ENCODE data around the gene NRCAM.

Gene NRCAM

GRCh38 chr7:108252177-108252576 lies 204.1 kb downstream of the NRCAM start:
- no peak for TF ChIP-seq CTCF (IDR thresholded peaks at IDR 0.05; ENCODE audit: low read depth, low read length)
- no peaks in the 10 kb centered on the region for H3K9me3 ChIP-seq (ENCODE audit: severe bottlenecking)
- H3K27ac ChIP-seq = no peak overlapping the region
- H3K27me3 ChIP-seq (ENCODE audit: insufficient read depth, low read depth, severe bottlenecking) = no peaks in the 10 kb centered on the region
- H3K4me3 ChIP-seq (ENCODE audit: low read depth, low read length) = no peak overlapping the region
- no peak for DNase-seq
- no peaks in the 10 kb centered on the region for H3K36me3 ChIP-seq

- H3K9me3 ChIP-seq (ENCODE audit: severe bottlenecking) = no peaks in the 10 kb centered on the region
- H3K36me3 ChIP-seq = no peaks in the 10 kb centered on the region
- no peak overlapping the region for H3K27ac ChIP-seq
- TF ChIP-seq CTCF (IDR thresholded peaks at IDR 0.05; ENCODE audit: low read depth, low read length) = no peak
- H3K4me3 ChIP-seq (ENCODE audit: low read depth, low read length) = no peak overlapping the region
- no peak for DNase-seq
- no peaks in the 10 kb centered on the region for H3K27me3 ChIP-seq (ENCODE audit: insufficient read depth, low read depth, severe bottlenecking)
Measured at GRCh38 chr7:108251700-108252099, 204.5 kb downstream of the NRCAM start.

- no peaks in the 10 kb centered on the region for H3K36me3 ChIP-seq
- DNase-seq = no peak
- no peaks in the 10 kb centered on the region for H3K9me3 ChIP-seq (ENCODE audit: severe bottlenecking)
- no peaks in the 10 kb centered on the region for H3K27me3 ChIP-seq (ENCODE audit: insufficient read depth, low read depth, severe bottlenecking)
- no peak overlapping the region for H3K4me3 ChIP-seq (ENCODE audit: low read depth, low read length)
- H3K27ac ChIP-seq = no peak overlapping the region
- no peak for TF ChIP-seq CTCF (IDR thresholded peaks at IDR 0.05; ENCODE audit: low read depth, low read length)
Measured at GRCh38 chr7:108249453-108249852, 206.8 kb downstream of the NRCAM start.

GRCh38 chr7:108248821-108249220 lies 207.4 kb downstream of the NRCAM start:
- no peak overlapping the region for H3K4me3 ChIP-seq (ENCODE audit: low read depth, low read length)
- H3K27me3 ChIP-seq (ENCODE audit: insufficient read depth, low read depth, severe bottlenecking) = no peaks in the 10 kb centered on the region
- no peak for DNase-seq
- H3K36me3 ChIP-seq = no peaks in the 10 kb centered on the region
- no peaks in the 10 kb centered on the region for H3K9me3 ChIP-seq (ENCODE audit: severe bottlenecking)
- TF ChIP-seq CTCF (IDR thresholded peaks at IDR 0.05; ENCODE audit: low read depth, low read length) = no peak
- H3K27ac ChIP-seq = no peak overlapping the region

GRCh38 chr7:108248418-108248817 lies 207.8 kb downstream of the NRCAM start:
- H3K36me3 ChIP-seq = no peaks in the 10 kb centered on the region
- H3K4me3 ChIP-seq (ENCODE audit: low read depth, low read length) = no peak overlapping the region
- no peak for DNase-seq
- no peak for TF ChIP-seq CTCF (IDR thresholded peaks at IDR 0.05; ENCODE audit: low read depth, low read length)
- H3K27ac ChIP-seq = no peak overlapping the region
- no peaks in the 10 kb centered on the region for H3K27me3 ChIP-seq (ENCODE audit: insufficient read depth, low read depth, severe bottlenecking)
- no peaks in the 10 kb centered on the region for H3K9me3 ChIP-seq (ENCODE audit: severe bottlenecking)

GRCh38 chr7:108247614-108248013 lies 208.6 kb downstream of the NRCAM start:
- TF ChIP-seq CTCF (IDR thresholded peaks at IDR 0.05; ENCODE audit: low read depth, low read length) = no peak
- DNase-seq = no peak
- no peak overlapping the region for H3K27ac ChIP-seq

More at GRCh38 chr7:108247614-108248013, 208.6 kb downstream of the NRCAM start:
- H3K27me3 ChIP-seq (ENCODE audit: insufficient read depth, low read depth, severe bottlenecking) = no peaks in the 10 kb centered on the region
- H3K4me3 ChIP-seq (ENCODE audit: low read depth, low read length) = no peak overlapping the region
- H3K9me3 ChIP-seq (ENCODE audit: severe bottlenecking) = no peaks in the 10 kb centered on the region
- H3K36me3 ChIP-seq = no peaks in the 10 kb centered on the region

Measured in WERI-Rb-1 (cell line).